GM19240 (cell line): ENCODE data around the gene DUSP2.

Experiments
- DNase-seq: peaks from one replicate; pipeline ENCODE4 v3.0.0; 2011; ENCODE audit warnings: low spot score; ENCODE audit not compliant: insufficient read length

DUSP2 gene

GRCh38 chr2:96114903-96115581, 30.2 kb downstream of the DUSP2 start:
- no peak for DNase-seq

GRCh38 chr2:96114546-96114902, 30.7 kb downstream of the DUSP2 start:
- DNase-seq = no peak

GRCh38 chr2:96113951-96114350, 31.3 kb downstream of the DUSP2 start:
- no peak for DNase-seq

GRCh38 chr2:96113367-96113677, 31.9 kb downstream of the DUSP2 start:
- DNase-seq = no peak

- DNase-seq = no peak
These were observed 32.5 kb downstream of the DUSP2 start for GRCh38 chr2:96112501-96113366.

- DNase-seq = no peak
These were observed 33.3 kb downstream of the DUSP2 start for GRCh38 chr2:96111823-96112500.

- no peak for DNase-seq
These were observed 34.0 kb downstream of the DUSP2 start for GRCh38 chr2:96111257-96111640.

- no peak for DNase-seq
These were observed 34.5 kb downstream of the DUSP2 start for GRCh38 chr2:96110621-96111256.

GRCh38 chr2:96109931-96110511, 35.2 kb downstream of the DUSP2 start:
- no peak for DNase-seq

- no peak for DNase-seq
These were observed 35.9 kb downstream of the DUSP2 start for GRCh38 chr2:96109361-96109680.

- DNase-seq = no peak
These were observed 36.5 kb downstream of the DUSP2 start for GRCh38 chr2:96108541-96109360.

- DNase-seq = no peak
These were observed 37.1 kb downstream of the DUSP2 start for GRCh38 chr2:96108151-96108540.

GRCh38 chr2:96107708-96108065, 37.6 kb downstream of the DUSP2 start:
- DNase-seq = no peak

GRCh38 chr2:96106991-96107707, 38.1 kb downstream of the DUSP2 start:
- no peak for DNase-seq

- DNase-seq = no peak
These were observed 39.1 kb downstream of the DUSP2 start for GRCh38 chr2:96105994-96106715.

- DNase-seq = no peak
These were observed 39.9 kb downstream of the DUSP2 start for GRCh38 chr2:96105152-96105915.

GRCh38 chr2:96104487-96104861, 40.8 kb downstream of the DUSP2 start:
- DNase-seq = no peak

GRCh38 chr2:96103761-96104486, 41.3 kb downstream of the DUSP2 start:
- no peak for DNase-seq
